AG10803 (cell line): ENCODE data around the gene CD209.

ENCODE experiments used
- DNase-seq: peaks from one replicate; pipeline ENCODE4 v3.0.0; 2010; ENCODE audit warnings: low read depth
- H3K4me3 ChIP-seq: 2 replicates; pipeline ENCODE4 v1.5.1; 2011; ENCODE audit warnings: mild to moderate bottlenecking, low read length, control low read depth
- TF ChIP-seq, protein P1 (sequence below): conservative IDR thresholded peaks from 2 replicates; pipeline ENCODE4 v1.5.1; 2011; ENCODE audit warnings: mild to moderate bottlenecking, low read length, control low read depth, inconsistent platforms

Gene CD209

DNA sequence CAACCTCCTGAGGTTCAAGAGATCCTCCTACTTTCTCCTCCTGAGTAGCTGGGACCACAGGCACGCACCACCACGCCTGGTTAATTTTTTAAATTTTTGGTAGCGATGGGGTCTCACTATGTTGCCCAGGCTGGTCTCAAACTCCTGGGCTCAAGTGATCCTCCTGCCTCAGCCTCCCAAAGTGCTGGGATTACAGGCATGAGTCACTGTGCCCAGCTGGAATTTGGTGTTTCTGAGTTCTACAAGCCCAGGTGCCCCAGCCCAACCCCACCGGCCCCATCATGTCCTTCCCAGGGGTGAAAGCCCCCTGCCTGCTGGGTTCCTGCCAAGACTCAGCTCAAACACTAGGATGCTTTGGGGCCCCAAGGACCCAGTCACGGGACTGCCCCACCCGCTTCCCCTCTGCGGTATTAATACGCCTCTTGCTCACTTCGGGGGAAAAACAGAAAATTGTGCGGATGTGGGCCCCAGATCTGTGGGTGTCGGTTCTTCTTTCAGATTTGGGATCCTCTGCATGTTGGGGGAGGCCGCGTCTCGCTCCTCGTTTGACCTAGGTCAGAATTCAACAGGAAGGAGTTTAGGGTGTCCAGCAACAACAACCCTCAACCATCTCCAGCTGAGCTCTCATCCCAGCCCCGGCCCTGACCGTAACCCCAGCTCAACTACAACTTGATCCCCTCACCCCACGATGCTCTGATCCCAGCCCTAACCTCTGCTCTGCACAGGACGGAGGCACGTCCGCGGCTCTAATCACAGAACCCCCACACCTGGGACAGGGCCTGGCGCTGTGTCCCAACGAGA lies 41.7 kb downstream of the CD209 start:
- TF ChIP-seq, protein P1, sequence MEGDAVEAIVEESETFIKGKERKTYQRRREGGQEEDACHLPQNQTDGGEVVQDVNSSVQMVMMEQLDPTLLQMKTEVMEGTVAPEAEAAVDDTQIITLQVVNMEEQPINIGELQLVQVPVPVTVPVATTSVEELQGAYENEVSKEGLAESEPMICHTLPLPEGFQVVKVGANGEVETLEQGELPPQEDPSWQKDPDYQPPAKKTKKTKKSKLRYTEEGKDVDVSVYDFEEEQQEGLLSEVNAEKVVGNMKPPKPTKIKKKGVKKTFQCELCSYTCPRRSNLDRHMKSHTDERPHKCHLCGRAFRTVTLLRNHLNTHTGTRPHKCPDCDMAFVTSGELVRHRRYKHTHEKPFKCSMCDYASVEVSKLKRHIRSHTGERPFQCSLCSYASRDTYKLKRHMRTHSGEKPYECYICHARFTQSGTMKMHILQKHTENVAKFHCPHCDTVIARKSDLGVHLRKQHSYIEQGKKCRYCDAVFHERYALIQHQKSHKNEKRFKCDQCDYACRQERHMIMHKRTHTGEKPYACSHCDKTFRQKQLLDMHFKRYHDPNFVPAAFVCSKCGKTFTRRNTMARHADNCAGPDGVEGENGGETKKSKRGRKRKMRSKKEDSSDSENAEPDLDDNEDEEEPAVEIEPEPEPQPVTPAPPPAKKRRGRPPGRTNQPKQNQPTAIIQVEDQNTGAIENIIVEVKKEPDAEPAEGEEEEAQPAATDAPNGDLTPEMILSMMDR: no peak
- DNase-seq: no peak
- no peak overlapping the region for H3K4me3 ChIP-seq

DNA sequence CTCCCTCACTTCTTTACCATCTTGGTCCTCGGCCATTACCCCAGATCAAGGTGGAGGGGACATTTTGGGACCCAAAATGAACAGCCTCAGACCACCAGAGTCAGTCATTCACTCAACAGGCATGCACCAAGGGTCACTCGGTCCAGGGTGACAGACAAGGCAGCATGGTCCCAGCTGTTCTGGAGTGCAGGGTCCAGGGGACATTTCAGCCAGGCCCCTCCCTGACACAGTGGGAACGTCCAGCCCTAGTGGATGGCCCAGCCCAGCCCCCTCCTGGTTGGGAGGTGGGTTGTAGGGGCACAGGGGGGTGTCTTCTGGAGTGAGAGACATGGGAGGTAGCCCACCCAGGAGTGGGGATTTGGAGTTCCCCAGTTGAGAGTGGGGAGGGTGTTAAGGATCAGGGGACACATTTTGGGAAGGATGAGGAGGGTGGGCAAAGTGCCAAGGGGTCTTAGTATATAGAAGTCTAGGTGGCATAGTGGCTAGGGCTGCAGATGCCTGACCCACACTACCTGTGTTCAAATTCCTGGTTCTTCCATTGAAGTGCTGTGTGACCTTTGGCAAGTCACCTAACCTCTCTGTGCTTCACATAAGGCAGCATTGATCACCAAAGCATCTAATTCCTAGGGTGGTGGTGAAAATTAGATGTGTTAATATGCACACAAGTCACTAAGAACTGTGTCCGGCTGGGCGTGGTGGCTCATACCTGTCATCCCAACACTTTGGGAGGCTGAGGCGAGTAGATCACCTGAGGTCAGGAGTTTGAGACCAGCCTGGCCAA lies 42.9 kb downstream of the CD209 start:
- no peak for DNase-seq
- no peak overlapping the region for H3K4me3 ChIP-seq
- TF ChIP-seq, protein P1: no peak

DNA sequence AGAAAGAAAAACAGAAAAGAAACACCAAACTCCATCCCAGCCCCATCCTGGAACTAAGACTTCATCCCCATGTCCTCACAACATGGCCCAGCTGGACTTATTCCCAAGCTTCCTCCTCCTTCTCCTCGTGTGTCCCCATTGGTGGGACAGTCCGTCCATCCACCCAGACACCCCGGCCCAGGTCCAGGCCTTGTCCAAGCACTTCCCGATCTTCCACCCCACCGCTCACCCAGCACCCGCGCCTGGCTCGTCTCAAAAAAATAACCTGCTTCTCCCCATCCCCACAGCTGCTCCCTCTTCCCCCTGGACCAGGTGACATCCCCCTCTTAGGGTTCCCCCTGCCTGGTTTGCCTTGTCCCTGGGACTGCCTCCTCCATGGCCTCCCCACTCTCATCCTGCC lies 44.0 kb downstream of the CD209 start:
- H3K4me3 ChIP-seq: no peak overlapping the region
- TF ChIP-seq, protein P1: no peak
- no peak for DNase-seq

DNA sequence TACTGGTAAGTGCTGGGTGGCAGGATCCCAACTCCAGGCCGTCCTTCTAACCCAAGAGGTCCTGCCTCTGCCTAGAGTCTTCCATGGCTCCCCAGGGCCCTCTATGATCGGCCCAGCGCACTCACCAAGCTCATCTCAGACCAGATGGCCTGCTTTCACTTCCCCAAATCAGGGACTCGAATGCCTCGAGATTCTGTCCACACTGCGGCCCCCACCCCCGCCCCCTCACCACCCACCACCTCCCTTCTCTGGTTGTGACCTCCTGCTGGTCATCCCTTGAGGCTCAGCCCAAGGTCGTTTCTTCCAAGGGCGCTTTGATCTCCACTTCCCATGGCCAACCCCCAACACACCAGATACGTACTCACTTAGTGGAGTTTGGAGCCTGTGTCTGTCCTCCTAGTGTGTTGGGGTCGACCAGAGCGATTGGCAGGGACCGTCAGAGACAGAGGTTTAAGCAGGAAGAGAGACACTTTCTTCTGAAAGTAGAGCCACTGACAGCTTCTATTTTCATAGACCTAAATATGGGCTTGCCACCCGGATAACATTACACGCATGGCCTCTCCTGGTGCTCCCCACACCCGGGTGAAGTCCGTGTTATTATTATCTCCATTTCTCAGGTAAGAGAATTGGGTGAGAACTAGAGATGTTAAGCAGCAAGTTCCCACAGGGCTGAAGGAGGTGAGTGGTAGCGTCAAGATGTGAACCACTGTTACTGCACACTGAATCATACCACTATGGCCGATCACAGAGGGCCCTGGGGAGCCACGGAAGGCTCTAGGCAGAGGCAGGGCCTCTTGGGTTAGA lies 45.5 kb downstream of the CD209 start, which contains the start of gene FCER2:
Gene FCER2 (minus strand): TSS at position 478 of the 804 bp plus-strand sequence. CDS start 2,371 bp downstream, outside the sequence.
- no peak for DNase-seq
- TF ChIP-seq, protein P1: no peak
- H3K4me3 ChIP-seq: no peak within 1 kb of the TSS

DNA sequence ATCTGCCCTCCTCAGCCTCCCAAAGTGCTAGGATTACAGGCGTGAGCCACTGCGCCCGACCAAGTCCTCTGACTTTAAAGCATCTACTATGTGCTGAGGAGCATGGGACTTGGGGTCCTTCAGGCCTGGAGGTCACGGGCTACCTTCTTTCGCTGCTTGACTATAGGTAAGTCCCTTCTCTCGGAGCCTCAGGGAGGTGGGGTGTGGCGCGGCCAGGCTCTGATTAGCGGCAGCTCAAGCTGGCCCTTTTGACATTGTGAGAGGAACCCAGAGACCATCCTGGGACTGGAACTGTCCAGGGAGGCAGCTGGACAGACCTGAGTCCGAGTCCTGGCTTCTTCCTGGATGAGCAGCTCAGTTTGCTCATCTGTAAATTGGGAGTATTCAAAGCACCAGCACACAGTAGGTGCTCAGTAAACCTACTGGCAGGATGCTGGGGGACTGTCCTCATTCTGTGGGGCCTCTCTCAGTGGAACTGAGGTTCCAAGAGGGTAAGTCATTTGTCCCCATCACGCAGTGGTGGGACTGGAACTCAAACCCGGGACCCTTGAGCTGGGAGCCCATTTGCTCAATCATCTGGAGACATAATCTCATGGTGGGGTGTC lies 46.2 kb downstream of the CD209 start:
- TF ChIP-seq, protein P1: no peak
- no peak overlapping the region for H3K4me3 ChIP-seq
- no peak for DNase-seq
